ENCODE data around the gene LRRC32. TPM values are rescaled to one million over a fixed set of nuclear protein-coding genes. Genes with fewer than 3 reads are reported as not detected.

The LRRC32 gene
- total and polyA plus RNA-seq, 9 of the 15 experiments (the other 6 are each of a cell fraction or from before 2014, with no cell fraction given) = 0.10 to 0.50 (median 0.19) TPM; not detected in 5

GRCh38 chr11:76700177-76701100 is 29.9 kb upstream of the LRRC32 start (continued):
- TF ChIP-seq ESRRA (IDR thresholded peaks at IDR 0.05; ENCODE audit: borderline replicate concordance, low read depth) (peak; percentile 52; the same call in 1 of the 2 replicates), E2F3 (CRISPR knock-in tag; IDR thresholded peaks at IDR 0.05) (no peak), WHSC1 (IDR thresholded peaks at IDR 0.05; ENCODE audit: low read length) (no peak), XRCC3 (IDR thresholded peaks at IDR 0.05) (no peak), DMBX1 (CRISPR knock-in tag; IDR thresholded peaks at IDR 0.05; ENCODE audit: borderline replicate concordance) (peak; percentile 84), CBFA2T2 (conservative IDR thresholded peaks at IDR 0.05) (peak; percentile 99), COPS2 (conservative IDR thresholded peaks at IDR 0.05) (no peak), NCOA4 (IDR thresholded peaks at IDR 0.05; ENCODE audit: partially characterized antibody) (peak; percentile 82), MTA2 (IDR thresholded peaks at IDR 0.05; ENCODE audit: low read depth) (peak; percentile 99), ZC3H8 (IDR thresholded peaks at IDR 0.05) (no peak), ZNF175 (CRISPR knock-in tag; IDR thresholded peaks at IDR 0.05; ENCODE audit: low read depth) (peak; percentile 62), ZNF212 (CRISPR knock-in tag; IDR thresholded peaks at IDR 0.05) (no peak), ZNF384 (IDR thresholded peaks at IDR 0.05; ENCODE audit: low read depth, low read length) (no peak), SAP30 (IDR thresholded peaks at IDR 0.05; ENCODE audit: borderline replicate concordance, insufficient read depth, low read depth, low read length, poor library complexity, severe bottlenecking) (no peak), SMARCB1 (IDR thresholded peaks at IDR 0.05; ENCODE audit: insufficient read length, low read depth) (peak; percentile 79), ZNF347 (CRISPR knock-in tag; IDR thresholded peaks at IDR 0.05; ENCODE audit: low read depth) (no peak), SP1 (CRISPR knock-in tag; IDR thresholded peaks at IDR 0.05) (peak; percentile 56)
- TF ChIP-seq, protein P1, sequence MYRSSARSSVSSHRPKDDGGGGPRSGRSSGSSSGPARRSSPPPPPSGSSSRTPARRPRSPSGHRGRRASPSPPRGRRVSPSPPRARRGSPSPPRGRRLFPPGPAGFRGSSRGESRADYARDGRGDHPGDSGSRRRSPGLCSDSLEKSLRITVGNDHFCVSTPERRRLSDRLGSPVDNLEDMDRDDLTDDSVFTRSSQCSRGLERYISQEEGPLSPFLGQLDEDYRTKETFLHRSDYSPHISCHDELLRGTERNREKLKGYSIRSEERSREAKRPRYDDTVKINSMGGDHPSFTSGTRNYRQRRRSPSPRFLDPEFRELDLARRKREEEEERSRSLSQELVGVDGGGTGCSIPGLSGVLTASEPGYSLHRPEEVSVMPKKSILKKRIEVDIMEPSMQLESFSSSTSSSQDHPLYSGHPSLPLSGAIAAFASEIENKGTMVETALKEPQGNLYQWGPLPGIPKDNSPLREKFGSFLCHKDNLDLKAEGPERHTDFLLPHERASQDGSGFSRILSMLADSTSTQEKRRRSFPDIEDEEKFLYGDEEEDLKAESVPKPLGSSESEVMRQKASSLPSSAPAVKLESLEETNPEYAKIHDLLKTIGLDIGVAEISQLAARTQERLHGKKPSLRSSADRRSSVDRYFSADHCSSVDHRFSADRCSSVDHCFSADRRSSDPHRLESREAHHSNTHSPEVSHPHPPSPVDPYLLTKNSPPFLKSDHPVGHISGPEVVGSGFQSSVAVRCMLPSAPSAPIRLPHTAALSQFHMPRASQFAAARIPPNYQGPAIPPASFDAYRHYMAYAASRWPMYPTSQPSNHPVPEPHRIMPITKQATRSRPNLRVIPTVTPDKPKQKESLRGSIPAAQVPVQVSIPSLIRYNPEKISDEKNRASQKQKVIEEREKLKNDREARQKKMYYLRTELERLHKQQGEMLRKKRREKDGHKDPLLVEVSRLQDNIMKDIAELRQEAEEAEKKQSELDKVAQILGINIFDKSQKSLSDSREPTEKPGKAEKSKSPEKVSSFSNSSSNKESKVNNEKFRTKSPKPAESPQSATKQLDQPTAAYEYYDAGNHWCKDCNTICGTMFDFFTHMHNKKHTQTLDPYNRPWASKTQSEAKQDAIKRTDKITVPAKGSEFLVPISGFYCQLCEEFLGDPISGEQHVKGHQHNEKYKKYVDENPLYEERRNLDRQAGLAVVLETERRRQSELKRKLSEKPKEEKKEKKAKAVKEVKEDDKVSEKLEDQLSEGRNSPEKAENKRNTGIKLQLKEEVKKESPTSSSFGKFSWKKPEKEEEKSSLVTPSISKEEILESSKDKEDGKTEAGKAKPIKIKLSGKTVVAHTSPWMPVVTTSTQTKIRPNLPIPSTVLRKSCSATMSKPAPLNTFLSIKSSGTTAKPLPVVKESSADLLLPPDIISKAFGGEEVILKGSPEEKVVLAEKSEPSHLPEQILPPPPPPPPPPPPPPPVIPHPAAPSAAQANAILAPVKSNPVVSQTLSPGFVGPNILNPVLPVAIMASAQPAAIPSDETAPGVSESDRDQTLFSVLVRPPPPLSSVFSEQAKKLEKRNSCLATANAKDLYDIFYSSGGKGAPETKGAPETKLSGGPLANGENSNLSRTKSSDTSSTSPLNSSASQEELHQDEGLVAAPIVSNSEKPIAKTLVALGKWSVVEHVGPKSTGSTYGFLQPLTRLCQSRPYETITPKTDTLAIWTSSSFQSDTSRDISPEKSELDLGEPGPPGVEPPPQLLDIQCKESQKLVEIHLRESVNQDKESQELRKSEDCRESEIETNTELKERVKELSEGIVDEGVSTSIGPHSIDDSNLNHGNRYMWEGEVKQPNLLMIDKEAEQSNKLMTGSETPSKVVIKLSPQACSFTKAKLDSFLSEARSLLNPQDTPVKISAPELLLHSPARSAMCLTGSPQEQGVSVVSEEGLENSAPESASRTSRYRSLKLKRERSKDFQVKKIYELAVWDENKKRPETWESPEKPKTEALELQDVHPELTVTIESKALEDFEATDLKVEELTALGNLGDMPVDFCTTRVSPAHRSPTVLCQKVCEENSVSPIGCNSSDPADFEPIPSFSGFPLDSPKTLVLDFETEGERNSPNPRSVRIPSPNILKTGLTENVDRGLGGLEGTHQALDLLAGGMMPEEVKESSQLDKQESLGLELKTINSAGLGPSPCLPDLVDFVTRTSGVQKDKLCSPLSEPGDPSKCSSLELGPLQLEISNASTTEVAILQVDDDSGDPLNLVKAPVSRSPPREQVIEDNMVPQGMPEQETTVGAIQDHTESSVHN (IDR thresholded peaks at IDR 0.05; ENCODE audit: borderline replicate concordance in 1 of 2, low read depth in 1 of 2) = peak in 1 of 2 experiments; percentile 73; a peak in 1 of 4 replicates
- TF ChIP-seq, protein P2, sequence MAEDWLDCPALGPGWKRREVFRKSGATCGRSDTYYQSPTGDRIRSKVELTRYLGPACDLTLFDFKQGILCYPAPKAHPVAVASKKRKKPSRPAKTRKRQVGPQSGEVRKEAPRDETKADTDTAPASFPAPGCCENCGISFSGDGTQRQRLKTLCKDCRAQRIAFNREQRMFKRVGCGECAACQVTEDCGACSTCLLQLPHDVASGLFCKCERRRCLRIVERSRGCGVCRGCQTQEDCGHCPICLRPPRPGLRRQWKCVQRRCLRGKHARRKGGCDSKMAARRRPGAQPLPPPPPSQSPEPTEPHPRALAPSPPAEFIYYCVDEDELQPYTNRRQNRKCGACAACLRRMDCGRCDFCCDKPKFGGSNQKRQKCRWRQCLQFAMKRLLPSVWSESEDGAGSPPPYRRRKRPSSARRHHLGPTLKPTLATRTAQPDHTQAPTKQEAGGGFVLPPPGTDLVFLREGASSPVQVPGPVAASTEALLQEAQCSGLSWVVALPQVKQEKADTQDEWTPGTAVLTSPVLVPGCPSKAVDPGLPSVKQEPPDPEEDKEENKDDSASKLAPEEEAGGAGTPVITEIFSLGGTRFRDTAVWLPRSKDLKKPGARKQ (CRISPR knock-in tag; IDR thresholded peaks at IDR 0.05) = no peak
